SKM-1 (cell line): ENCODE measurements around the gene S100Z.
A peak's percentile ranks its signal among the peaks of the same experiment; 100 is the strongest.
"Not testable (repeated sequence)": the region's sequence is repeated elsewhere in the genome, so short reads cannot be mapped to it uniquely, and the experiment has no call there.

ENCODE experiments used
- DNase-seq: peaks from one replicate; lab custom pipeline; 2025; ENCODE audit not compliant: unreplicated experiment; lab: John Stamatoyannopoulos, UW

The S100Z gene

DNA sequence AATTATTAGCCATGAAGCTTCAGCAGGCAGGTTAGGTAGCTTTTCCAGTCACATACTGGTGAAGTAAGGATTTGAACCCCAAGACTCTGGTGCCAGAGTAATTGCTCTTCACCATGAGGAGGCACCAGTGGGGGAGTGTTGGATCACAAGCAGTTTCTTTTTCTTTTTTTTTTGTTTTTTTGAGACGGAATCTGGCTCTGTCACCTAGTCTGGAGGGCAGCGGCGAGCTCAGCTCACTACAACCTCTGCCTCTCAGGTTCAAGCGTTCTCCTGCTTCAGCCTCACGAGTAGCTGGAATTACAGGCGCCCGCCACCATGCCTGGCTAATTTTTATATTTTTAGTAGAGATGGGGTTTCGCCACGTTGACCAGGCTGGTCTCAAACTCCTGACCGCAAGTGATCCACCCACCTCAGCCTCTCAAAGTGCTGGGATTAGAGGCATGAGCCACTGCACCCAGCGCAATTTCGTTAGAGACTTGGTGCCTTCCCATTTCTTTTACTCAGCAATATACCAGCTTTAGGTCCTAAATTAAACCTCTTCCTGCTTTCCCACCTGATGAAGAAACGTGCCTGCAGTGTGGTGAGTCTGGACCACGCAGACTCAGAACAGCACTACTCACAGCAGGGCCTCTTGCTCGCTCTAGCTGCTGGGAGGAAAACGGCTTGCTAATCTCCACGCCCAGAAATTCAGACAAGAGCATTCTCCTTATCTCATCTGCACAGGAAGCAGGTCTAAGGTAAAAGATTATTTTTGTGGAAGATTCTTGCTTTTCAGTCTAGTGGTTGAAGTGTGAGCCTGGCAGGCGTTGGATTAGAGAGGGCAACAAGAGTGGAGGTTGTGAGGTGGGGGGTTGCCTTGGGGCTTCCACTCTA lies at the start of gene S100Z:
S100Z (plus strand) TSS at position 596 of the 873 bp plus-strand sequence. CDS start 25,346 bp downstream, outside the sequence.
- peak; percentile 82 for DNase-seq

DNA sequence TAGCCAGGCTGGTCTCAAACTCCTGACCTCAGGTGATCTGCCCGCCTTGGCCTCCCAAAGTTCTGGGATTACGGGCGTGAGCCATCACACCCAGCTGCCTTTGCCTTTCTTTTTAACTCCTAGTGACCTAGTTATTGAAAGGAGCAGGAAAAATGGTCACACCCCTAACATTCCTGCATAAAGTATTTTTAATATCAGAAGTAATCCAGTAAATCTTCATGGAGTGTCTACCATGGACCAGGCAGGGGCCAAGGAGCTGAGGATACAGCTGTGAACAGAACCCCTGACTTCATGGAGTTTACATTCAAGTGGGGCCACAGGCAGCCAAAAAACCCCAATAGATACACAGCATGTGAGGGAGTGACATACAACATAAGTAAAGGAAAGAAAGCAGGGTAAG lies 49.2 kb upstream of the S100Z start:
- no peak for DNase-seq

GRCh38 chr5:76801159-76801802 lies 48.5 kb upstream of the S100Z start:
- DNase-seq: no peak

- DNase-seq: no peak
Observed at GRCh38 chr5:76801803-76802195, 48.0 kb upstream of the S100Z start.

- no peak for DNase-seq
Observed at GRCh38 chr5:76804266-76804665, 45.5 kb upstream of the S100Z start.

DNA sequence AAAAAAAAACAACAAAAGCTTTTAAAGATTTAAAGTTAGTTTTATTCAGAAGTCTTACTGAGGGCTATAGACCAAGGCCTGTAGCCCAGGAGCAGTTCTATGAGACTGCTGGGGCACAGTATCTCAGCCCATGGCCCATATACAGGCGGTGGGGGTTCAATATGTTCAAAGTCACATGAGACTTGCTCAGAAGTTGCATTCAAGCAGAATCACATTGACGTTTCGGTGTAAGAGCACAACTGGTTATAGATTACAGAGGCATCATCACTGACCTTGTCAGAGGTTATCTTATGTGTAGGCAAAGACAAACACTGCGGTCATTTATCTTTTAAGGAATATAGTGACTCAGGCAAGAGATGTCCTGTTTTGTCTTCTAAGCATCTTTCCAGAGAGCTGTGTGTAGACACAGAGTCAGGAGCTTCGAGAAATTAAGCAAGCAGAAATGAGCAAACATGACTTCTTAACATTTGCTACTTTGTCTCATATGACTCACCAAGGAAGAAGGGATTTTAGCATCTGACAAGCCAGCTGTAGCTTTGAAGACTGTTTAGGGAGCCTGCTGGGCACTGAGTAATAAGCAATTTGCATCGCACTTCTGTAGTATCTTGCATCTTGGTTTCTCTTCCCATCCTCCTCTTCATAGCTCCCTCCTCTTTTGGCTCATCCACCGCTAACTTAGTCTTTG lies 43.9 kb upstream of the S100Z start:
- no peak for DNase-seq

- DNase-seq: no peak
Observed at GRCh38 chr5:76807296-76807695, 42.5 kb upstream of the S100Z start.

- no peak for DNase-seq
Observed at GRCh38 chr5:76808141-76808691, 41.6 kb upstream of the S100Z start.

DNA sequence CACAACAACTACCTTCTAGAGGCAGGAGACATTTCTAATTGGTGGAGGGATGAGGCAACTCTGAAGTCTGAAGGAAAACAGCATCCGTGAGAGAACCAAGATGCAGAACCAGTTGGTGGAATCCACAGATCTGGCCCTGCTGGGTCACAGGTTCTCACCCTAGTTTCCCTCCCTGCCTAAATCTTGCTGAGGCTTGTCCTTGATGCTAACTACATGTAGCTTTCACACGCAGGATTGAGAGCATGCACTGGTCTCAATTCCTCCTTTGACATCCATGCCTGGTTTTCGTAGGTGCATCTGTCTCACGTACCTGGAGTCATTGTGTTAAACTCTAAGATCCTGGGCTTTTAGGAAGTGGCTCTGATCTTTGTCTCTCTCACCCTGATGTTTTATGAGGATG lies 40.7 kb upstream of the S100Z start:
- DNase-seq: no peak

DNA sequence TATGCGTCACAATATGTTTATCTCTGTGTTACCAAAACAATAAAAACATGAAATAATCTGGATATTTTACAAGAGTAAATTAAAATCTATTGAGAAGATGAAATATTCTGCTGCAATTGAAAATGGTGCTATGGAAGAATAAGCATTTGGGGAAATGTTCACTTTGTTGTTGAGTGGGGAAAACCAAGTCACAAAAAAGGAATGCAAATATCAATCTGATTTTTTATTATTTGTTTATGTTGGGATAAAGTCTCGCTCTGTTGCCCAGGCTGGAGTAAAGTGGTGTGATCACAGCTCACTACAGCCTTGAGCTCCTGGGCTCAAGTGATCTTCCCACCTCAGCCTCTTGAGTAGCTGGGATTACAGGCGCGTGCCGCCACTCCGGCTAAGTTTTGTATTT lies 39.6 kb upstream of the S100Z start:
- DNase-seq: no peak

- no peak for DNase-seq
Observed at GRCh38 chr5:76811214-76811613, 38.6 kb upstream of the S100Z start.

GRCh38 chr5:76812209-76812608 lies 37.6 kb upstream of the S100Z start:
- DNase-seq: not testable (repeated sequence)

DNA sequence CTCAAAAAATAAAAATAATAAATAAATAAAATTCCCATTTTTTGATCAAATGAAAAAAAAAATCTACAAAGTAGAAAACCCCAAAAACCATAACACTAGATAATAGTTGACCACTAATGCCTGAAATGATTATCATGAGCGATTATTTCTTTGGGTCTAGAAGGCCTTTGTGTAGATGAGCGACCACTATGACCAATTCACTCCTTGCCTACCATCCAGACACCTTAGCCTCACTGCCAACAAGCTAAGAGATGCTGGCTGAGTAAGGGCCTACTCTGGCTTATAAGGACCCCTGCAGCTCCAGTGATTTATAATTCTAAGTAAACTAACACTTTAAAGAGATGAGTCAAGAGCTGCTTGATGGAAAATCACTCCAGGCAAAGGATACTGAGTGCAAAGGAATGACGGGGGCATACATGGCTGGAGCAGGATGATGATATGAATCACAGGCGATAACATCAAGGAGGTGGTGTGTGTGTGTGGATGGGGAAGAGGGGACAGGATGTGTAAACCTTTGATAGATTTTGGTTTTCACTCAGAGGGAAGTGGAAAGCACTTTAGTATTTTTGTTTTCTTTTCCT lies 35.7 kb upstream of the S100Z start:
- DNase-seq: no peak

GRCh38 chr5:76816110-76816831 lies 33.5 kb upstream of the S100Z start:
- DNase-seq: no peak

GRCh38 chr5:76818844-76819831 lies 30.7 kb upstream of the S100Z start, which contains the start of gene F2RL1:
Gene F2RL1 (plus strand): TSS chr5:76819030. CDS start chr5:76819183, 153 bp downstream.
- DNase-seq: no peak

GRCh38 chr5:76819851-76820525 lies 29.8 kb upstream of the S100Z start:
- DNase-seq: no peak

- no peak for DNase-seq
Observed at GRCh38 chr5:76820526-76820890, 29.3 kb upstream of the S100Z start.

GRCh38 chr5:76821136-76821535 lies 28.7 kb upstream of the S100Z start:
- no peak for DNase-seq
